ENCODE data around the gene AK8. TPM values are rescaled to one million over a fixed set of nuclear protein-coding genes. Genes with fewer than 3 reads are reported as not detected.

Gene AK8
- total and polyA plus RNA-seq, 8 donors = 0.56 to 0.89 (median 0.60) TPM; not detected in 5

DNA sequence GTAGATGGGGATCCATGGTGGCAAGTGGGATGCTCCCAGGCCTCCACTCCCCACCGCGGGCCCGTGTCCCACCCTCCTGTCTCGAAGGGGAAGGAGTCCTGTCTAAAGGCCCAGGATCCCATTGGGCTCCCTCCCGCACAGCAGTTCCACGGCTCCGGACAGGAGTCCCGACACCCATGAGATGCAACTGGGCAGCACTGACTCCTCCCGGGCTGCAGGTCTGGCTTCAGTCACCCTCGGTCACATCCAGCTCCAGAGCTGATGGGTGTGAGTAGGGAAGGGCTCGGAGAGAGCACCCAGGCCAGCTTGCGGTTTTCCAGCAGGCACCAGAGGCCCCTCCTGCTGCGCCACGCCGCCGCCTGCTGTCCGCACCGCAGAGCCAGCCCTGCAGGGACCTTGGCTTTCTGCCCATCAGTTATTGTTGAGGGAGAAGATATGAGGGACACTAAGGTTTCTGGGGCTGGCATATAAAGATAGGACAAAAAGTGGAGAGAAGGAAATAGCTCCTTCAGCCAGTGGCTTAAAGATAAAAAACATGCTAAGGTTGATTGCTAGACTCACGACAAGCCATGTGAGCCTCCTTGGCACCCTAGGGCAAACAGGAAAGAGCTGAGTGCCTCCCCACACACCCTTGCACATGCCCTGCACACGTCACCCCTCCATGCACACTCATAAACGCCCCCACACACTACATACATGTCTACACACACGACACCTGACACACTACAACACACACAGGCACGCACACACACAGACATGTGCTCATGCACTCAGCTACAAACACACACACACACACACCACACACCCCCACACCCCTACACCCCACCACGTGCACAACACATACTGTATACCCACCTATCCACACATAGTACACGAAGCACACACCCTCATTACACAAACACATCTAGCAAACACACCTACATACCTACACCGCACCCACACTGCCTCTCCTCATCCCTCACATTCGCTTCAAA lies 79.0 kb downstream of the AK8 start:
- H3K4me1 ChIP-seq = peaks cover 5 to 25% (median 16%) of the 10 kb centered on the region in 4 donors
- H3K9me3 ChIP-seq = no peaks in the 10 kb centered on the region
- intact Hi-C loops (cut with DNase I; ENCODE audit: low total_unique reads) = loop anchor here (5.0 kb wide), 1 partner anchor 292 kb away; no protein-coding TSS in a partner anchor
- DNase-seq = peak; percentile 68 to 86
- peak overlapping the region in 2 of 4 donors; percentile 0 to 32 for H3K4me3 ChIP-seq
- peak in 1 of 3 donors; percentile 67 for TF ChIP-seq POLR2AphosphoS5 (IDR thresholded peaks at IDR 0.05)
- TF ChIP-seq, protein P1, sequence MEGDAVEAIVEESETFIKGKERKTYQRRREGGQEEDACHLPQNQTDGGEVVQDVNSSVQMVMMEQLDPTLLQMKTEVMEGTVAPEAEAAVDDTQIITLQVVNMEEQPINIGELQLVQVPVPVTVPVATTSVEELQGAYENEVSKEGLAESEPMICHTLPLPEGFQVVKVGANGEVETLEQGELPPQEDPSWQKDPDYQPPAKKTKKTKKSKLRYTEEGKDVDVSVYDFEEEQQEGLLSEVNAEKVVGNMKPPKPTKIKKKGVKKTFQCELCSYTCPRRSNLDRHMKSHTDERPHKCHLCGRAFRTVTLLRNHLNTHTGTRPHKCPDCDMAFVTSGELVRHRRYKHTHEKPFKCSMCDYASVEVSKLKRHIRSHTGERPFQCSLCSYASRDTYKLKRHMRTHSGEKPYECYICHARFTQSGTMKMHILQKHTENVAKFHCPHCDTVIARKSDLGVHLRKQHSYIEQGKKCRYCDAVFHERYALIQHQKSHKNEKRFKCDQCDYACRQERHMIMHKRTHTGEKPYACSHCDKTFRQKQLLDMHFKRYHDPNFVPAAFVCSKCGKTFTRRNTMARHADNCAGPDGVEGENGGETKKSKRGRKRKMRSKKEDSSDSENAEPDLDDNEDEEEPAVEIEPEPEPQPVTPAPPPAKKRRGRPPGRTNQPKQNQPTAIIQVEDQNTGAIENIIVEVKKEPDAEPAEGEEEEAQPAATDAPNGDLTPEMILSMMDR (IDR thresholded peaks at IDR 0.05) = peak in 4 of 7 experiments; percentile 12 to 39 (median 18)
- TF ChIP-seq EP300 (IDR thresholded peaks at IDR 0.05) = no peak
- peaks cover 0 to 36% (median 0%) of the 10 kb centered on the region in 3 donors for H3K27me3 ChIP-seq
- 30 to 51% (median 48%) methylated on average over 25 to 27 of the region's 27 CpGs for WGBS, 5 donors
- H3K27ac ChIP-seq = peak overlapping the region; percentile 15 to 65 (median 51)
- no peaks in the 10 kb centered on the region for H3K36me3 ChIP-seq

DNA sequence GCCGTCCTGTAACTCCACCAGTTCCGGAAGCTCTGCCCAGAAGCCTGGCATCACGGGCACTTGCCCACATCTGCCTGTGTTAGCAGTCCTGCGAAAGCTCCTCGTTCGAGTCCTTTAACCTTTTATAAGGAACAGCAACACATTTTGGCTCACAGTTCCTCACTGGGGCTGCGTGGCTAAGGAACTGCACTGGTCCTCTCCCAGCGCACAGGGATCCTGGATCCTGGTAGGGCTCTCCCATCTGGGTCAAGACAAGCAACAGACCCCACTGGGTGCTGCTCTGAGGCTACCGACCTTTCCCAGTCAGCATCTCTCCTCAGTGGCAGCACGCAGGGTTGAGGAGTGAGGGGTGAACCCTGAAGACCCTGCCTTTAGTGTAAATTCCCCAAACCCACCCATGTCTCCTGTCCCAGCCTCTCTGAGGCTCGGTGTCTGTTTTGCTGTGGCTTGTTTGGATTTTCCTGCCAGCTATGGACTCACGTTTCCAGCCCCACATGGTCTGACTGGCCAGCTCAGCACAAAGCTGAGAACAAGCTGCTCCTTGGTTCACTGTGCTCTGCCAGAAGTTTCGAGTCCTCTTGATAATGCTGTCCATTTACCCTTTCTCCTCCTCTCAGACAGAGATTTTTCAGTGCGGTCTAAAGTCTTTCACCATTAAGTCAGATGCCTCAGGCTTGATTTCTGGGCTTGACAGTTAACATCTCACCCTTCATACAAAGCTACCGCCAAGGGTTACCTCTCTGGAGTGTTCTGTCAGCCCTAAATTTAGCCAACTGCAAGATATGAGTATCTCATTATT lies 80.0 kb downstream of the AK8 start:
- Histone ChIP-seq H3K36me3 (no peaks in the 10 kb centered on the region), H3K9me3 (no peaks in the 10 kb centered on the region), H3K27ac (no peak overlapping the region), H3K4me1 (peaks cover 5 to 26% (median 16%) of the 10 kb centered on the region in 4 donors), H3K4me3 (no peak overlapping the region), H3K27me3 (peaks cover 0 to 37% (median 0%) of the 10 kb centered on the region in 3 donors)
- TF ChIP-seq, protein P1 (IDR thresholded peaks at IDR 0.05) = no peak
- intact Hi-C loops (cut with DNase I; ENCODE audit: low total_unique reads) = loop anchor here (5.0 kb wide), 1 partner anchor 291 kb away; no protein-coding TSS in a partner anchor
- no peak for DNase-seq
- WGBS, 5 donors = 69 to 78% (median 73%) methylated on average over 11 to 15 of the region's 15 CpGs

DNA sequence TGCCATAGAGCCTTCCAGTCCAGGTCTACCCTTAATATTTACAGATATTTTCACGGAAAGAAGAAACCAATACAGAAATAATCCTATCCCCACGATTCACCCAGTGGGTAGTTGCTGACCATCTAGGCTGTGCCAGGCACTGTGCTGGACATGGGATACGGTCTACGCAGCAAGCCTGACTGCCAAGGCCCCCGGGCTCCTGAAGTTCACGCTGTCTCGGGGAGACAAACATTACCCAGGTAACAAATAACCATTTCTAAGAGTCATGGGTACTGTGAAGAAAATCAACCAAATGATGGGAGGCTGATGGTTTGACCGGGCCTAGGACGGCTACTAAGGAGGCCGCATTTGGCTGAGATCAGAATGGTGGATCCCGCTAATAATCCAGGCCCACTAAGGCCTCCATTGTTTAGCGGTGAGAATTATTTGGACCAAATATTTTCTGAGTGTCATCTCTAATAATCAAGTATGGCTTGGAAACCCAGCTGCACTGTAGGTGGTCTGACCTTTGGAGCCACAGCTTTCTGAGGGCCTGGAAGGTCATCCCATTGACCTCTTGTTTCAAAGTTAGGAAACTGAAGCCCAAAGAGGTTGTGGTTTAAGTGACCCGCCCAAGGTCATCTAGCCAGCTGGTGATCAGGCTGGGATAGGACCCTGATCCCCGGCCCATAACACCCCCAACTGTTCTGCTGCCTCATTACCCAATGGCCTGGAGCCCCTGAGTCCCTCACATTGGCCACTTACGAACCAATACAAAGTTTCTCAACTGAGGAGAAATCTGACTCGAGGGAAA lies 82.4 kb downstream of the AK8 start:
- TF ChIP-seq POLR2AphosphoS5 (IDR thresholded peaks at IDR 0.05) = no peak
- TF ChIP-seq, protein P1 (IDR thresholded peaks at IDR 0.05) = no peak
- TF ChIP-seq EP300 (IDR thresholded peaks at IDR 0.05) = no peak
- TF ChIP-seq POLR2A (IDR thresholded peaks at IDR 0.05) = no peak
- intact Hi-C loops (cut with DNase I; ENCODE audit: low total_unique reads) = loop anchor here (5.0 kb wide), 1 partner anchor 288 kb away; no protein-coding TSS in a partner anchor
- no peak overlapping the region for H3K4me3 ChIP-seq
- H3K27me3 ChIP-seq = peaks cover 0 to 23% (median 0%) of the 10 kb centered on the region in 3 donors
- 81 to 95% (median 88%) methylated on average over 11 to 16 of the region's 16 CpGs for WGBS, 5 donors
- H3K9me3 ChIP-seq = no peaks in the 10 kb centered on the region
- no peak for DNase-seq
- H3K36me3 ChIP-seq = no peaks in the 10 kb centered on the region
- peaks cover 5 to 26% (median 16%) of the 10 kb centered on the region in 4 donors for H3K4me1 ChIP-seq
- H3K27ac ChIP-seq = no peak overlapping the region

Measured in stomach (tissue), 9 donors.